ENCODE measurements around the gene RTTN. TPM values are rescaled to one million over a fixed set of nuclear protein-coding genes. Genes with fewer than 3 reads are reported as not detected.

RTTN gene
- total RNA-seq, 1 donor from 2014 or later = 25.6 TPM

- Mint-ChIP-seq H3K27ac (no peak overlapping the region), H3K27me3 (ENCODE audit: low read depth) (no peaks in the 10 kb centered on the region), H3K4me3 (no peak overlapping the region), H3K9me3 (no peaks in the 10 kb centered on the region), H3K36me3 (peaks cover 2% of the 10 kb centered on the region), H3K4me1 (peaks cover 6% of the 10 kb centered on the region)
- no peak for DNase-seq (ENCODE audit: low spot score in 2 of 2, unreplicated experiment in 2 of 2)
- TF ChIP-seq CTCF (IDR thresholded peaks at IDR 0.05; ENCODE audit: unreplicated experiment) = no peak
Observed at GRCh38 chr18:70176537-70176936, 28.9 kb downstream of the RTTN start.

GRCh38 chr18:70175216-70175615 lies 30.3 kb downstream of the RTTN start:
- no peaks in the 10 kb centered on the region for H3K36me3 Mint-ChIP-seq
- no peak overlapping the region for H3K4me3 Mint-ChIP-seq
- H3K27ac Mint-ChIP-seq = no peak overlapping the region
- no peaks in the 10 kb centered on the region for H3K27me3 Mint-ChIP-seq (ENCODE audit: low read depth)
- no peak for DNase-seq (ENCODE audit: low spot score in 2 of 2, unreplicated experiment in 2 of 2)
- H3K4me1 Mint-ChIP-seq = no peaks in the 10 kb centered on the region
- no peak for TF ChIP-seq CTCF (IDR thresholded peaks at IDR 0.05; ENCODE audit: unreplicated experiment)
- no peaks in the 10 kb centered on the region for H3K9me3 Mint-ChIP-seq

GRCh38 chr18:70172225-70172624 lies 33.3 kb downstream of the RTTN start:
- no peak overlapping the region for H3K4me3 Mint-ChIP-seq
- DNase-seq (ENCODE audit: low spot score in 2 of 2, unreplicated experiment in 2 of 2) = no peak
- H3K36me3 Mint-ChIP-seq = no peaks in the 10 kb centered on the region
- H3K4me1 Mint-ChIP-seq = no peaks in the 10 kb centered on the region
- H3K27ac Mint-ChIP-seq = no peak overlapping the region
- TF ChIP-seq CTCF (IDR thresholded peaks at IDR 0.05; ENCODE audit: unreplicated experiment) = no peak
- no peaks in the 10 kb centered on the region for H3K9me3 Mint-ChIP-seq
- H3K27me3 Mint-ChIP-seq (ENCODE audit: low read depth) = no peaks in the 10 kb centered on the region

- Mint-ChIP-seq H3K27ac (no peak overlapping the region), H3K36me3 (no peaks in the 10 kb centered on the region)
Observed at GRCh38 chr18:70169747-70170146, 35.7 kb downstream of the RTTN start.

GRCh38 chr18:70166668-70167067 lies 38.8 kb downstream of the RTTN start:
- H3K4me1 Mint-ChIP-seq = no peaks in the 10 kb centered on the region
- no peak overlapping the region for H3K27ac Mint-ChIP-seq
- no peaks in the 10 kb centered on the region for H3K27me3 Mint-ChIP-seq (ENCODE audit: low read depth)
- DNase-seq (ENCODE audit: low spot score in 2 of 2, unreplicated experiment in 2 of 2) = no peak
- H3K4me3 Mint-ChIP-seq = no peak overlapping the region
- H3K36me3 Mint-ChIP-seq = peaks cover 22% of the 10 kb centered on the region
- H3K9me3 Mint-ChIP-seq = peaks cover 8% of the 10 kb centered on the region
- TF ChIP-seq CTCF (IDR thresholded peaks at IDR 0.05; ENCODE audit: unreplicated experiment) = no peak

More at GRCh38 chr18:70169747-70170146, 35.7 kb downstream of the RTTN start:
- TF ChIP-seq CTCF (IDR thresholded peaks at IDR 0.05; ENCODE audit: unreplicated experiment) = no peak
- Mint-ChIP-seq H3K4me3 (no peak overlapping the region), H3K4me1 (no peaks in the 10 kb centered on the region), H3K9me3 (no peaks in the 10 kb centered on the region), H3K27me3 (ENCODE audit: low read depth) (no peaks in the 10 kb centered on the region)
- no peak for DNase-seq (ENCODE audit: low spot score in 2 of 2, unreplicated experiment in 2 of 2)

GRCh38 chr18:70165936-70166335 lies 39.6 kb downstream of the RTTN start:
- no peak for TF ChIP-seq CTCF (IDR thresholded peaks at IDR 0.05; ENCODE audit: unreplicated experiment)
- Mint-ChIP-seq H3K4me3 (no peak overlapping the region), H3K27me3 (ENCODE audit: low read depth) (no peaks in the 10 kb centered on the region), H3K9me3 (peaks cover 16% of the 10 kb centered on the region), H3K36me3 (peaks cover 29% of the 10 kb centered on the region), H3K4me1 (no peaks in the 10 kb centered on the region), H3K27ac (no peak overlapping the region)
- DNase-seq (ENCODE audit: low spot score in 2 of 2, unreplicated experiment in 2 of 2) = no peak

Measured in mesothelial cell of epicardium (in vitro differentiated cells).